Activated naive CD8-positive, alpha-beta T cell treated with anti-CD3 and anti-CD28 coated beads for 36 hours (primary cell): ENCODE measurements around the gene CLPTM1. TPM values are rescaled to one million over a fixed set of nuclear protein-coding genes. Genes with fewer than 3 reads are reported as not detected.
"Not testable (repeated sequence)": the region's sequence is repeated elsewhere in the genome, so short reads cannot be mapped to it uniquely, and the experiment has no call there.

ENCODE experiments used
- DNase-seq: peaks from one replicate; pipeline ENCODE4 v3.0.0; 2021
- H3K27ac Mint-ChIP-seq: one replicate; pipeline ENCODE4 v1.8.0; 2022; ENCODE audit warnings: mild to moderate bottlenecking, moderate library complexity, mixed read lengths
- H3K27me3 Mint-ChIP-seq: one replicate; pipeline ENCODE4 v1.8.0; 2022; ENCODE audit warnings: mild to moderate bottlenecking, mixed read lengths
- H3K36me3 Mint-ChIP-seq: one replicate; pipeline ENCODE4 v1.8.0; 2021; ENCODE audit warnings: mild to moderate bottlenecking, mixed read lengths
- H3K4me1 Mint-ChIP-seq: one replicate; pipeline ENCODE4 v1.8.0; 2021; ENCODE audit warnings: mixed read lengths
- H3K4me3 Mint-ChIP-seq: one replicate; pipeline ENCODE4 v1.8.0; 2022; ENCODE audit warnings: mild to moderate bottlenecking, moderate library complexity, mixed read lengths
- H3K9me3 Mint-ChIP-seq: one replicate; pipeline ENCODE4 v1.8.0; 2022; ENCODE audit warnings: mixed read lengths
- total RNA-seq, 2 experiments: library from RNA; stranded (reverse); gene quantifications; one replicate each; pipeline ENCODE4 v1.2.3, GENCODE V29; 2021

Gene CLPTM1
- total RNA-seq, 2 experiments from 2014 or later, result 54.2 to 57.2 TPM

GRCh38 chr19:44955505-44956439, 592 bp downstream of the CLPTM1 start:
- Mint-ChIP-seq H3K4me1 (peaks cover 45% of the 10 kb centered on the region), H3K27me3 (no peaks in the 10 kb centered on the region), H3K4me3 (peak overlapping the region; percentile 99), H3K27ac (peak overlapping the region; percentile 67), H3K36me3 (no peaks in the 10 kb centered on the region), H3K9me3 (no peaks in the 10 kb centered on the region)
- no peak for DNase-seq

GRCh38 chr19:44957526-44957925, 2.3 kb downstream of the CLPTM1 start:
- Mint-ChIP-seq H3K9me3 (no peaks in the 10 kb centered on the region), H3K4me3 (no peak overlapping the region), H3K27me3 (no peaks in the 10 kb centered on the region), H3K27ac (peak overlapping the region; percentile 34), H3K4me1 (peaks cover 43% of the 10 kb centered on the region), H3K36me3 (peaks cover 1% of the 10 kb centered on the region)
- no peak for DNase-seq

- H3K4me3 Mint-ChIP-seq, result no peak overlapping the region
- no peaks in the 10 kb centered on the region for H3K27me3 Mint-ChIP-seq
- peaks cover 43% of the 10 kb centered on the region for H3K4me1 Mint-ChIP-seq
- H3K27ac Mint-ChIP-seq, result peak overlapping the region; percentile 52
- H3K9me3 Mint-ChIP-seq, result no peaks in the 10 kb centered on the region
- DNase-seq, result no peak
- H3K36me3 Mint-ChIP-seq, result peaks cover 3% of the 10 kb centered on the region
These were observed 2.9 kb downstream of the CLPTM1 start for GRCh38 chr19:44958090-44958489.

GRCh38 chr19:44959691-44960090, 4.5 kb downstream of the CLPTM1 start:
- Mint-ChIP-seq H3K36me3 (peaks cover 9% of the 10 kb centered on the region), H3K27ac (peak overlapping the region; percentile 44), H3K4me1 (peaks cover 39% of the 10 kb centered on the region), H3K27me3 (no peaks in the 10 kb centered on the region), H3K9me3 (no peaks in the 10 kb centered on the region), H3K4me3 (no peak overlapping the region)
- DNase-seq, result no peak

- Mint-ChIP-seq H3K27me3 (no peaks in the 10 kb centered on the region), H3K27ac (peak overlapping the region; percentile 51), H3K9me3 (no peaks in the 10 kb centered on the region), H3K36me3 (peaks cover 9% of the 10 kb centered on the region), H3K4me3 (no peak overlapping the region), H3K4me1 (peaks cover 36% of the 10 kb centered on the region)
- DNase-seq, result no peak
These were observed 5.9 kb downstream of the CLPTM1 start for GRCh38 chr19:44960906-44961728.

GRCh38 chr19:44961821-44962220, 6.6 kb downstream of the CLPTM1 start:
- Mint-ChIP-seq H3K36me3 (peaks cover 9% of the 10 kb centered on the region), H3K9me3 (no peaks in the 10 kb centered on the region), H3K27me3 (no peaks in the 10 kb centered on the region), H3K4me1 (peaks cover 29% of the 10 kb centered on the region), H3K4me3 (no peak overlapping the region), H3K27ac (no peak overlapping the region)
- no peak for DNase-seq

- DNase-seq, result no peak
- Mint-ChIP-seq H3K4me1 (no peaks in the 10 kb centered on the region), H3K27me3 (no peaks in the 10 kb centered on the region), H3K27ac (no peak overlapping the region), H3K9me3 (no peaks in the 10 kb centered on the region), H3K36me3 (peaks cover 7% of the 10 kb centered on the region), H3K4me3 (no peak overlapping the region)
These were observed 12.9 kb downstream of the CLPTM1 start for GRCh38 chr19:44968118-44968517.

- no peak overlapping the region for H3K4me3 Mint-ChIP-seq
- H3K36me3 Mint-ChIP-seq, result peaks cover 5% of the 10 kb centered on the region
- H3K4me1 Mint-ChIP-seq, result no peaks in the 10 kb centered on the region
- no peaks in the 10 kb centered on the region for H3K27me3 Mint-ChIP-seq
- no peak overlapping the region for H3K27ac Mint-ChIP-seq
- no peak for DNase-seq
- H3K9me3 Mint-ChIP-seq, result no peaks in the 10 kb centered on the region
These were observed 13.5 kb downstream of the CLPTM1 start for GRCh38 chr19:44968670-44969069.

GRCh38 chr19:44969437-44969836, 14.3 kb downstream of the CLPTM1 start:
- peaks cover 6% of the 10 kb centered on the region for H3K36me3 Mint-ChIP-seq

GRCh38 chr19:44971451-44971850, 16.3 kb downstream of the CLPTM1 start:
- not testable (repeated sequence) for H3K27ac Mint-ChIP-seq, H3K4me1 Mint-ChIP-seq, H3K9me3 Mint-ChIP-seq, H3K36me3 Mint-ChIP-seq, H3K4me3 Mint-ChIP-seq, H3K27me3 Mint-ChIP-seq, DNase-seq

More at GRCh38 chr19:44969437-44969836, 14.3 kb downstream of the CLPTM1 start:
- no peak overlapping the region for H3K4me3 Mint-ChIP-seq
- no peaks in the 10 kb centered on the region for H3K27me3 Mint-ChIP-seq
- no peak for DNase-seq
- no peak overlapping the region for H3K27ac Mint-ChIP-seq
- no peaks in the 10 kb centered on the region for H3K4me1 Mint-ChIP-seq
- H3K9me3 Mint-ChIP-seq, result no peaks in the 10 kb centered on the region

- Mint-ChIP-seq H3K9me3 (no peaks in the 10 kb centered on the region), H3K36me3 (peaks cover 9% of the 10 kb centered on the region), H3K27me3 (no peaks in the 10 kb centered on the region), H3K4me1 (peaks cover 1% of the 10 kb centered on the region), H3K4me3 (no peak overlapping the region), H3K27ac (no peak overlapping the region)
- no peak for DNase-seq
These were observed 17.6 kb downstream of the CLPTM1 start for GRCh38 chr19:44972802-44973201.

GRCh38 chr19:44973982-44974735, 19.0 kb downstream of the CLPTM1 start:
- Mint-ChIP-seq H3K36me3 (peaks cover 9% of the 10 kb centered on the region), H3K9me3 (no peaks in the 10 kb centered on the region), H3K4me1 (peaks cover 1% of the 10 kb centered on the region), H3K4me3 (no peak overlapping the region), H3K27ac (no peak overlapping the region), H3K27me3 (no peaks in the 10 kb centered on the region)
- DNase-seq, result no peak

GRCh38 chr19:44974857-44975256, 19.7 kb downstream of the CLPTM1 start:
- H3K4me3 Mint-ChIP-seq, result no peak overlapping the region
- peaks cover 1% of the 10 kb centered on the region for H3K4me1 Mint-ChIP-seq
- peaks cover 10% of the 10 kb centered on the region for H3K36me3 Mint-ChIP-seq
- DNase-seq, result no peak
- H3K9me3 Mint-ChIP-seq, result no peaks in the 10 kb centered on the region
- H3K27me3 Mint-ChIP-seq, result no peaks in the 10 kb centered on the region
- H3K27ac Mint-ChIP-seq, result no peak overlapping the region

GRCh38 chr19:44975444-44975843, 20.3 kb downstream of the CLPTM1 start:
- H3K9me3 Mint-ChIP-seq, result no peaks in the 10 kb centered on the region
- DNase-seq, result no peak
- H3K4me1 Mint-ChIP-seq, result peaks cover 1% of the 10 kb centered on the region
- H3K27me3 Mint-ChIP-seq, result no peaks in the 10 kb centered on the region
- no peak overlapping the region for H3K27ac Mint-ChIP-seq
- no peak overlapping the region for H3K4me3 Mint-ChIP-seq
- H3K36me3 Mint-ChIP-seq, result peaks cover 11% of the 10 kb centered on the region

- DNase-seq, result no peak
- Mint-ChIP-seq H3K4me1 (no peaks in the 10 kb centered on the region), H3K9me3 (no peaks in the 10 kb centered on the region), H3K4me3 (no peak overlapping the region), H3K36me3 (peaks cover 2% of the 10 kb centered on the region), H3K27me3 (no peaks in the 10 kb centered on the region), H3K27ac (no peak overlapping the region)
These were observed 28.8 kb downstream of the CLPTM1 start for GRCh38 chr19:44984005-44984404.
